Breast epithelium (tissue), 3 donors: ENCODE data around the gene PLCH1.

Experiments used
- CTCF ChIP-seq, 3 donors: fragments of 450-650 bp; IDR thresholded peaks; one replicate each; pipeline ENCODE4 v1.5.1; 2016 to 2017; ENCODE audit warnings: antibody characterized with exemption in 3 of 3, mild to moderate bottlenecking in 3 of 3, moderate library complexity in 3 of 3
- POLR2A ChIP-seq: fragments of 450-650 bp; IDR thresholded peaks from one replicate; pipeline ENCODE4 v1.6.1; 2016; ENCODE audit warnings: antibody characterized with exemption, mild to moderate bottlenecking, moderate library complexity

GRCh38 chr3:155745795-155746550 is 1.1 kb upstream of the PLCH1 start:
- TF ChIP-seq CTCF (IDR thresholded peaks at IDR 0.05): no peak
- TF ChIP-seq POLR2A: no peak
